HEK293 (cell line): Measurements from ENCODE around the gene SLC43A3.

ENCODE experiments used
- CTCF ChIA-PET: fragments of 350-600 bp; formaldehyde crosslinking; extraction: SDS; loops from one replicate; lab custom pipeline; 2021; ENCODE audit warnings: antibody characterized with exemption; lab: Yijun Ruan, JAX
- POLR2A ChIA-PET: fragments of 300-600 bp; formaldehyde crosslinking; extraction: SDS; loops from one replicate; lab custom pipeline; 2020; ENCODE audit warnings: antibody characterized with exemption, inconsistent platforms; lab: Yijun Ruan, JAX
- H3K27ac ChIP-seq: fragments of 200-500 bp; sonication (Bioruptor generic); 2 replicates; pipeline ENCODE4 v1.5.1; 2014; ENCODE audit warnings: low read depth, low read length, control low read depth, inconsistent platforms; ENCODE audit errors: extremely low read depth
- H3K36me3 ChIP-seq, 2 experiments: fragments of 200-500 bp in 1 of 2; sonication (Bioruptor generic) in 1 of 2; 1 replicate in 1 of 2; 2 replicates in 1 of 2; pipeline ENCODE4 v1.5.1; 2014 to 2017; ENCODE audit warnings: inconsistent platforms in 2 of 2, low read length in 2 of 2; ENCODE audit not compliant: control insufficient read depth in 2 of 2, insufficient read depth in 1 of 2
- H3K4me1 ChIP-seq: fragments of 200-500 bp; sonication (Bioruptor generic); 2 replicates; pipeline ENCODE4 v1.5.1; 2014; ENCODE audit warnings: mild to moderate bottlenecking, low read length, inconsistent platforms; ENCODE audit not compliant: control insufficient read depth, insufficient read depth
- H3K4me3 ChIP-seq: 2 replicates; pipeline ENCODE4 v1.5.1; 2011; ENCODE audit warnings: low read depth, mild to moderate bottlenecking, control low read depth, low read length, moderate library complexity
- H3K9me3 ChIP-seq: fragments of 200-500 bp; sonication (Bioruptor generic); 2 replicates; pipeline ENCODE4 v1.5.1; 2014; ENCODE audit warnings: low read depth, low read length, inconsistent platforms; ENCODE audit not compliant: control insufficient read depth, insufficient read depth
- BCL11B ChIP-seq: fragments of 450-650 bp; formaldehyde crosslinking; IDR thresholded peaks from 2 replicates; pipeline ENCODE4 v1.5.1; 2016; ENCODE audit warnings: low read depth, missing biosample characterization, missing genetic modification characterization
- KLF10 ChIP-seq: fragments of 450-650 bp; IDR thresholded peaks from 2 replicates; pipeline ENCODE4 v1.5.1; 2018; ENCODE audit warnings: missing biosample characterization, mild to moderate bottlenecking, missing genetic modification characterization
- KLF9 ChIP-seq: fragments of 450-650 bp; formaldehyde crosslinking; IDR thresholded peaks from 2 replicates; pipeline ENCODE4 v1.5.1; 2016; ENCODE audit warnings: missing biosample characterization, missing genetic modification characterization, low read depth
- OVOL3 ChIP-seq: fragments of 450-650 bp; formaldehyde crosslinking; IDR thresholded peaks from 2 replicates; pipeline ENCODE4 v1.5.1; 2016; ENCODE audit warnings: missing biosample characterization, missing genetic modification characterization
- YY1 ChIP-seq: fragments of 450-650 bp; formaldehyde crosslinking; IDR thresholded peaks from 2 replicates; pipeline ENCODE4 v1.5.1; 2018; ENCODE audit warnings: missing biosample characterization, missing genetic modification characterization
- ZBTB20 ChIP-seq: fragments of 450-650 bp; formaldehyde crosslinking; IDR thresholded peaks from 2 replicates; pipeline ENCODE4 v1.5.1; 2016; ENCODE audit warnings: missing biosample characterization, missing genetic modification characterization
- ZNF2 ChIP-seq: fragments of 450-650 bp; formaldehyde crosslinking; IDR thresholded peaks from 2 replicates; pipeline ENCODE4 v1.5.1; 2016; ENCODE audit warnings: missing biosample characterization, missing genetic modification characterization
- ZNF324 ChIP-seq: fragments of 450-650 bp; formaldehyde crosslinking; IDR thresholded peaks from 2 replicates; pipeline ENCODE4 v1.5.1; 2016; ENCODE audit warnings: missing biosample characterization, missing genetic modification characterization
- ZNF335 ChIP-seq: fragments of 450-650 bp; formaldehyde crosslinking; conservative IDR thresholded peaks from 2 replicates; pipeline ENCODE4 v1.5.1; 2016; ENCODE audit warnings: missing biosample characterization, missing genetic modification characterization
- ZNF423 ChIP-seq: fragments of 450-650 bp; formaldehyde crosslinking; IDR thresholded peaks from 2 replicates; pipeline ENCODE4 v1.5.1; 2016; ENCODE audit warnings: missing biosample characterization, missing genetic modification characterization
- ZNF561 ChIP-seq: fragments of 450-650 bp; IDR thresholded peaks from 2 replicates; pipeline ENCODE4 v1.5.1; 2018; ENCODE audit warnings: missing biosample characterization, missing genetic modification characterization, borderline replicate concordance
- ZNF677 ChIP-seq: fragments of 450-650 bp; IDR thresholded peaks from 2 replicates; pipeline ENCODE4 v1.5.0; 2018; ENCODE audit warnings: missing biosample characterization, mild to moderate bottlenecking, missing genetic modification characterization, moderate library complexity
- ZSCAN16 ChIP-seq: fragments of 450-650 bp; formaldehyde crosslinking; IDR thresholded peaks from 2 replicates; pipeline ENCODE4 v1.5.1; 2016; ENCODE audit warnings: missing biosample characterization, missing genetic modification characterization
- TF ChIP-seq, protein P1 (sequence below): fragments of 450-650 bp; formaldehyde crosslinking; IDR thresholded peaks from 2 replicates; pipeline ENCODE4 v1.5.1; 2016; ENCODE audit warnings: missing biosample characterization, missing genetic modification characterization
- TF ChIP-seq, protein P2 (sequence below): fragments of 450-650 bp; formaldehyde crosslinking; IDR thresholded peaks from 2 replicates; pipeline ENCODE4 v1.5.1; 2016; ENCODE audit warnings: missing biosample characterization, missing genetic modification characterization
- TF ChIP-seq, protein P3 (sequence below): fragments of 450-650 bp; formaldehyde crosslinking; IDR thresholded peaks from 2 replicates; pipeline ENCODE4 v1.5.1; 2016; ENCODE audit warnings: missing biosample characterization, missing genetic modification characterization
- TF ChIP-seq, protein P4 (sequence below): fragments of 450-650 bp; formaldehyde crosslinking; IDR thresholded peaks from 2 replicates; pipeline ENCODE4 v1.5.1; 2016; ENCODE audit warnings: missing biosample characterization, missing genetic modification characterization

The SLC43A3 gene

GRCh38 chr11:57440744-57441414, 14.0 kb upstream of the SLC43A3 start:
- Histone ChIP-seq H3K36me3 (no peaks in the 10 kb centered on the region), H3K27ac (no peak overlapping the region), H3K4me1 (no peaks in the 10 kb centered on the region), H3K9me3 (no peaks in the 10 kb centered on the region), H3K4me3 (no peak overlapping the region)
- CTCF ChIA-PET: interaction anchor here (0.7 to 3.1 kb wide), 2 partner anchors 16 to 1083 kb away, joined by 5 to 19 read pairs; no protein-coding TSS in a partner anchor
- POLR2A ChIA-PET: no interaction called here
- TF ChIP-seq ZNF2 (tag by site-specific recombination) (no peak), ZNF423 (tag by site-specific recombination) (no peak), BCL11B (tag by site-specific recombination) (no peak), KLF9 (tag by site-specific recombination) (no peak), ZNF677 (tag by site-specific recombination) (no peak), ZNF335 (tag by site-specific recombination) (no peak)
- TF ChIP-seq, protein P1, sequence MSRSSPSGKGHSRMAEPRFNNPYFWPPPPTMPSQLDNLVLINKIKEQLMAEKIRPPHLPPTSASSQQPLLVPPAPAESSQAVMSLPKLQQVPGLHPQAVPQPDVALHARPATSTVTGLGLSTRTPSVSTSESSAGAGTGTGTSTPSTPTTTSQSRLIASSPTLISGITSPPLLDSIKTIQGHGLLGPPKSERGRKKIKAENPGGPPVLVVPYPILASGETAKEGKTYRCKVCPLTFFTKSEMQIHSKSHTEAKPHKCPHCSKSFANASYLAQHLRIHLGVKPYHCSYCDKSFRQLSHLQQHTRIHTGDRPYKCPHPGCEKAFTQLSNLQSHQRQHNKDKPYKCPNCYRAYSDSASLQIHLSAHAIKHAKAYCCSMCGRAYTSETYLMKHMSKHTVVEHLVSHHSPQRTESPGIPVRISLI (tag by site-specific recombination): no peak
- TF ChIP-seq, protein P2, sequence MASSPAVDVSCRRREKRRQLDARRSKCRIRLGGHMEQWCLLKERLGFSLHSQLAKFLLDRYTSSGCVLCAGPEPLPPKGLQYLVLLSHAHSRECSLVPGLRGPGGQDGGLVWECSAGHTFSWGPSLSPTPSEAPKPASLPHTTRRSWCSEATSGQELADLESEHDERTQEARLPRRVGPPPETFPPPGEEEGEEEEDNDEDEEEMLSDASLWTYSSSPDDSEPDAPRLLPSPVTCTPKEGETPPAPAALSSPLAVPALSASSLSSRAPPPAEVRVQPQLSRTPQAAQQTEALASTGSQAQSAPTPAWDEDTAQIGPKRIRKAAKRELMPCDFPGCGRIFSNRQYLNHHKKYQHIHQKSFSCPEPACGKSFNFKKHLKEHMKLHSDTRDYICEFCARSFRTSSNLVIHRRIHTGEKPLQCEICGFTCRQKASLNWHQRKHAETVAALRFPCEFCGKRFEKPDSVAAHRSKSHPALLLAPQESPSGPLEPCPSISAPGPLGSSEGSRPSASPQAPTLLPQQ (tag by site-specific recombination): no peak

GRCh38 chr11:57439786-57440185, 12.9 kb upstream of the SLC43A3 start:
- H3K4me1 ChIP-seq: no peaks in the 10 kb centered on the region
- no peak overlapping the region for H3K27ac ChIP-seq
- H3K36me3 ChIP-seq: no peaks in the 10 kb centered on the region
- ChIA-PET POLR2A (no interaction called here), CTCF (no interaction called here)
- no peaks in the 10 kb centered on the region for H3K9me3 ChIP-seq
- H3K4me3 ChIP-seq: no peak overlapping the region
- TF ChIP-seq YY1 (tag by site-specific recombination) (no peak), KLF10 (no peak), ZNF324 (tag by site-specific recombination) (no peak), OVOL3 (tag by site-specific recombination) (no peak), ZBTB20 (tag by site-specific recombination) (no peak), ZNF561 (tag by site-specific recombination) (no peak), ZSCAN16 (tag by site-specific recombination) (no peak)
- TF ChIP-seq, protein P1 (tag by site-specific recombination): no peak
- TF ChIP-seq, protein P3, sequence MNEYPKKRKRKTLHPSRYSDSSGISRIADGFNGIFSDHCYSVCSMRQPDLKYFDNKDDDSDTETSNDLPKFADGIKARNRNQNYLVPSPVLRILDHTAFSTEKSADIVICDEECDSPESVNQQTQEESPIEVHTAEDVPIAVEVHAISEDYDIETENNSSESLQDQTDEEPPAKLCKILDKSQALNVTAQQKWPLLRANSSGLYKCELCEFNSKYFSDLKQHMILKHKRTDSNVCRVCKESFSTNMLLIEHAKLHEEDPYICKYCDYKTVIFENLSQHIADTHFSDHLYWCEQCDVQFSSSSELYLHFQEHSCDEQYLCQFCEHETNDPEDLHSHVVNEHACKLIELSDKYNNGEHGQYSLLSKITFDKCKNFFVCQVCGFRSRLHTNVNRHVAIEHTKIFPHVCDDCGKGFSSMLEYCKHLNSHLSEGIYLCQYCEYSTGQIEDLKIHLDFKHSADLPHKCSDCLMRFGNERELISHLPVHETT: no peak
- TF ChIP-seq, protein P4, sequence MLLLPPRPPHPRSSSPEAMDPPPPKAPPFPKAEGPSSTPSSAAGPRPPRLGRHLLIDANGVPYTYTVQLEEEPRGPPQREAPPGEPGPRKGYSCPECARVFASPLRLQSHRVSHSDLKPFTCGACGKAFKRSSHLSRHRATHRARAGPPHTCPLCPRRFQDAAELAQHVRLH (tag by site-specific recombination): no peak
